HEK293T (cell line): ENCODE results near the gene ALDH3A2.

Experiments used
- ARNT ChIP-seq: fragments of 450-650 bp; IDR thresholded peaks from 2 replicates; pipeline ENCODE4 v1.6.1; 2017; ENCODE audit warnings: mild to moderate bottlenecking
- FOXM1 ChIP-seq: fragments of 450-650 bp; IDR thresholded peaks from 2 replicates; pipeline ENCODE4 v1.6.1; 2017; ENCODE audit warnings: mild to moderate bottlenecking, borderline replicate concordance
- PKNOX1 ChIP-seq: fragments of 450-650 bp; IDR thresholded peaks from 2 replicates; pipeline ENCODE4 v1.6.1; 2016
- SP1 ChIP-seq: fragments of 450-650 bp; IDR thresholded peaks from 2 replicates; pipeline ENCODE4 v1.6.1; 2017

- TF ChIP-seq SP1 (no peak), ARNT (no peak), PKNOX1 (no peak), FOXM1 (no peak)
Measured at GRCh38 chr17:19631905-19632304, 16.6 kb upstream of the ALDH3A2 start.
